H9 (cell line): ENCODE data around the gene PLEKHA5. TPM values are rescaled to one million over a fixed set of nuclear protein-coding genes. Genes with fewer than 3 reads are reported as not detected.

Experiments
- DNase-seq: peaks from one replicate; pipeline ENCODE4 v3.0.0-alpha.2; 2017
- H2AFZ ChIP-seq: one replicate; pipeline ENCODE4 v1.6.1; 2013; ENCODE audit warnings: mild to moderate bottlenecking, low read length, control low read depth, moderate library complexity
- H2AK5ac ChIP-seq: 2 replicates; pipeline ENCODE4 v1.6.1; 2013; ENCODE audit warnings: low read length, control low read depth, mixed read lengths; ENCODE audit not compliant: insufficient read length
- H2BK120ac ChIP-seq: one replicate; pipeline ENCODE4 v1.6.1; 2013; ENCODE audit warnings: low read depth, mild to moderate bottlenecking, low read length, control low read depth, inconsistent platforms; ENCODE audit not compliant: poor library complexity, severe bottlenecking
- H2BK12ac ChIP-seq: 2 replicates; pipeline ENCODE4 v1.6.1; 2013; ENCODE audit warnings: low read length, control low read depth, mixed read lengths, low read depth; ENCODE audit not compliant: insufficient read length
- H2BK15ac ChIP-seq: 2 replicates; pipeline ENCODE4 v1.6.1; 2013; ENCODE audit warnings: low read depth, low read length, control low read depth
- H2BK20ac ChIP-seq: one replicate; pipeline ENCODE4 v1.6.1; 2013; ENCODE audit warnings: low read depth, mild to moderate bottlenecking, low read length, control low read depth, inconsistent platforms; ENCODE audit not compliant: poor library complexity, severe bottlenecking
- H2BK5ac ChIP-seq: 2 replicates; pipeline ENCODE4 v1.6.1; 2013; ENCODE audit warnings: low read length, control low read depth, mixed read lengths; ENCODE audit not compliant: insufficient read length
- H3K14ac ChIP-seq: 2 replicates; pipeline ENCODE4 v1.6.1; 2013; ENCODE audit warnings: low read length, control low read depth; ENCODE audit not compliant: insufficient read depth
- H3K18ac ChIP-seq: 2 replicates; pipeline ENCODE4 v1.6.1; 2013; ENCODE audit warnings: low read depth, mild to moderate bottlenecking, mixed read lengths, low read length, control low read depth; ENCODE audit not compliant: insufficient read length
- H3K23ac ChIP-seq: 2 replicates; pipeline ENCODE4 v1.6.1; 2013; ENCODE audit warnings: low read length, control low read depth, mixed read lengths, low read depth; ENCODE audit not compliant: insufficient read length
- H3K23me2 ChIP-seq: 2 replicates; pipeline ENCODE4 v1.6.1; 2013; ENCODE audit warnings: low read depth, mild to moderate bottlenecking, mixed read lengths, low read length, control low read depth; ENCODE audit not compliant: insufficient read length, poor library complexity, severe bottlenecking
- H3K27ac ChIP-seq: 2 replicates; pipeline ENCODE4 v1.5.1; 2013; ENCODE audit warnings: low read length, control low read depth, mixed read lengths, low read depth; ENCODE audit not compliant: insufficient read length
- H3K27me3 ChIP-seq: 2 replicates; pipeline ENCODE4 v1.6.1; 2013; ENCODE audit warnings: low read length, control low read depth, inconsistent platforms; ENCODE audit not compliant: insufficient read depth
- H3K4ac ChIP-seq: 2 replicates; pipeline ENCODE4 v1.6.1; 2013; ENCODE audit warnings: low read depth, mild to moderate bottlenecking, control low read depth, inconsistent platforms, low read length, moderate library complexity
- H3K4me1 ChIP-seq: 2 replicates; pipeline ENCODE4 v1.6.1; 2013; ENCODE audit warnings: low read length, control low read depth, inconsistent platforms; ENCODE audit not compliant: insufficient read depth
- H3K4me2 ChIP-seq: 2 replicates; pipeline ENCODE4 v1.6.1; 2013; ENCODE audit warnings: low read length, control low read depth, mixed read lengths; ENCODE audit not compliant: insufficient read length, insufficient read depth
- H3K56ac ChIP-seq: 2 replicates; pipeline ENCODE4 v1.6.1; 2013; ENCODE audit warnings: low read depth, mild to moderate bottlenecking, mixed read lengths, low read length, control low read depth; ENCODE audit not compliant: insufficient read length
- H3K79me1 ChIP-seq: 2 replicates; pipeline ENCODE4 v1.6.1; 2013; ENCODE audit warnings: low read depth, mild to moderate bottlenecking, moderate library complexity, low read length, control low read depth, inconsistent platforms; ENCODE audit not compliant: insufficient read depth, poor library complexity, severe bottlenecking
- H3K79me2 ChIP-seq: 2 replicates; pipeline ENCODE4 v1.6.1; 2013; ENCODE audit warnings: low read length, control low read depth, inconsistent platforms; ENCODE audit not compliant: insufficient read depth
- H3K9ac ChIP-seq: 2 replicates; pipeline ENCODE4 v1.6.1; 2013; ENCODE audit warnings: low read length, control low read depth, mixed read lengths; ENCODE audit not compliant: insufficient read length; ENCODE audit errors: extremely low read depth
- H3K9me3 ChIP-seq: one replicate; pipeline ENCODE4 v1.6.1; 2013; ENCODE audit warnings: low read depth, low read length, inconsistent platforms; ENCODE audit not compliant: control insufficient read depth
- H3T11ph ChIP-seq: one replicate; pipeline ENCODE4 v1.6.1; 2013; ENCODE audit warnings: mild to moderate bottlenecking, low read length, control low read depth, inconsistent platforms
- H4K20me1 ChIP-seq: one replicate; pipeline ENCODE4 v1.6.1; 2013; ENCODE audit not compliant: control insufficient read depth, insufficient read length, insufficient read depth
- H4K5ac ChIP-seq: 2 replicates; pipeline ENCODE4 v1.6.1; 2013; ENCODE audit warnings: low read depth, mild to moderate bottlenecking, mixed read lengths, low read length, control low read depth; ENCODE audit not compliant: insufficient read length
- H4K8ac ChIP-seq: replicated peaks from 2 replicates; pipeline ENCODE4 v1.6.1; 2013; ENCODE audit warnings: low read length, control low read depth, mixed read lengths, low read depth; ENCODE audit not compliant: insufficient read length
- H4K91ac ChIP-seq: 2 replicates; pipeline ENCODE4 v1.6.1; 2013; ENCODE audit warnings: low read depth, mild to moderate bottlenecking, moderate library complexity, mixed read lengths, low read length, control low read depth; ENCODE audit not compliant: insufficient read length
- H3K27ac Mint-ChIP-seq, 3 experiments: 2 replicates in 2 of 3; 3 replicates in 1 of 3; pipeline ENCODE4 v1.8.0; 2020 to 2021; ENCODE audit warnings: mixed read lengths in 3 of 3, mild to moderate bottlenecking in 1 of 3, moderate library complexity in 1 of 3
- H3K27me3 Mint-ChIP-seq: 2 replicates; pipeline ENCODE4 v1.8.0; 2021; ENCODE audit warnings: low read depth, mild to moderate bottlenecking, moderate library complexity, mixed read lengths
- H3K36me3 Mint-ChIP-seq, 3 experiments: 2 replicates in 2 of 3; 3 replicates in 1 of 3; pipeline ENCODE4 v1.8.0; 2020 to 2021; ENCODE audit warnings: low read depth in 3 of 3, mixed read lengths in 3 of 3; ENCODE audit not compliant: insufficient read depth in 1 of 3
- H3K4me1 Mint-ChIP-seq, 2 experiments: 2 replicates each; pipeline ENCODE4 v1.8.0; 2020; ENCODE audit warnings: mixed read lengths in 2 of 2
- H3K4me3 Mint-ChIP-seq, 2 experiments: 2 replicates in 1 of 2; 3 replicates in 1 of 2; pipeline ENCODE4 v1.8.0; 2020 to 2021; ENCODE audit warnings: mild to moderate bottlenecking in 2 of 2, mixed read lengths in 2 of 2, moderate library complexity in 1 of 2
- H3K9me3 Mint-ChIP-seq, 2 experiments: 2 replicates in 1 of 2; 3 replicates in 1 of 2; pipeline ENCODE4 v1.8.0; 2020; ENCODE audit warnings: mild to moderate bottlenecking in 2 of 2, mixed read lengths in 2 of 2, moderate library complexity in 1 of 2
- WGBS: extraction: QIAGEN DNeasy Blood & Tissue Kit; methylation state at CpG from one replicate; pipeline ENCODE4 v1.1.7; 2013; ENCODE audit warnings: missing lambda C conversion rate, low lambda C conversion rate, mixed read lengths; ENCODE audit not compliant: insufficient read length; ENCODE audit errors: extremely low coverage; 5-methylcytosine and 5-hydroxymethylcytosine counted together
- total RNA-seq: library from RNA; stranded (reverse); gene quantifications from 2 replicates; pipeline ENCODE4 v1.2.1, GENCODE V29; 2021
- TF ChIP-seq, protein P1 (sequence below): fragments of 200-600 bp; sonication (generic); conservative IDR thresholded peaks from 3 replicates; pipeline ENCODE4 v1.8.0; 2021; ENCODE audit warnings: antibody characterized with exemption, mild to moderate bottlenecking

The PLEKHA5 gene
- total RNA-seq, 1 experiment from 2014 or later = 86.7 TPM

GRCh38 chr12:19208456-19208855 lies 78.9 kb downstream of the PLEKHA5 start:
- TF ChIP-seq, protein P1, sequence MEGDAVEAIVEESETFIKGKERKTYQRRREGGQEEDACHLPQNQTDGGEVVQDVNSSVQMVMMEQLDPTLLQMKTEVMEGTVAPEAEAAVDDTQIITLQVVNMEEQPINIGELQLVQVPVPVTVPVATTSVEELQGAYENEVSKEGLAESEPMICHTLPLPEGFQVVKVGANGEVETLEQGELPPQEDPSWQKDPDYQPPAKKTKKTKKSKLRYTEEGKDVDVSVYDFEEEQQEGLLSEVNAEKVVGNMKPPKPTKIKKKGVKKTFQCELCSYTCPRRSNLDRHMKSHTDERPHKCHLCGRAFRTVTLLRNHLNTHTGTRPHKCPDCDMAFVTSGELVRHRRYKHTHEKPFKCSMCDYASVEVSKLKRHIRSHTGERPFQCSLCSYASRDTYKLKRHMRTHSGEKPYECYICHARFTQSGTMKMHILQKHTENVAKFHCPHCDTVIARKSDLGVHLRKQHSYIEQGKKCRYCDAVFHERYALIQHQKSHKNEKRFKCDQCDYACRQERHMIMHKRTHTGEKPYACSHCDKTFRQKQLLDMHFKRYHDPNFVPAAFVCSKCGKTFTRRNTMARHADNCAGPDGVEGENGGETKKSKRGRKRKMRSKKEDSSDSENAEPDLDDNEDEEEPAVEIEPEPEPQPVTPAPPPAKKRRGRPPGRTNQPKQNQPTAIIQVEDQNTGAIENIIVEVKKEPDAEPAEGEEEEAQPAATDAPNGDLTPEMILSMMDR = no peak
- Histone ChIP-seq H2BK5ac (no peak overlapping the region), H2AK5ac (no peak overlapping the region), H3K9me3 (no peaks in the 10 kb centered on the region), H3K79me2 (peaks cover 2% of the 10 kb centered on the region; the same call in 1 of the 2 replicates), H3K56ac (no peak overlapping the region), H2BK15ac (no peak overlapping the region), H3K79me1 (peaks cover 3% of the 10 kb centered on the region), H2AFZ (no peak overlapping the region), H2BK20ac (no peak overlapping the region), H3K18ac (no peak overlapping the region), H3K4ac (no peak overlapping the region), H3K27ac (no peak overlapping the region), H3K14ac (no peak overlapping the region), H3K4me1 (peaks cover 8% of the 10 kb centered on the region; the same call in 1 of the 2 replicates), H4K91ac (no peak overlapping the region), H3K23ac (no peak overlapping the region), H4K20me1 (no peaks in the 10 kb centered on the region), H2BK12ac (no peak overlapping the region), H4K8ac (no peak overlapping the region), H3K9ac (no peak overlapping the region), H2BK120ac (no peak overlapping the region), H3K27me3 (no peaks in the 10 kb centered on the region), H3T11ph (no peak overlapping the region), H3K23me2 (no peaks in the 10 kb centered on the region), H3K4me2 (no peak overlapping the region), H4K5ac (no peak overlapping the region)
- Mint-ChIP-seq H3K36me3 (peaks cover 24 to 43% (median 37%) of the 10 kb centered on the region in 3 experiments), H3K4me1 (peaks cover 15% of the 10 kb centered on the region in 2 experiments), H3K27ac (no peak overlapping the region), H3K9me3 (peaks cover 2 to 7% of the 10 kb centered on the region in 2 experiments; a peak in 4 of 5 replicates), H3K4me3 (no peak overlapping the region), H3K27me3 (no peaks in the 10 kb centered on the region)
- no CpG with 5 or more reads among the region's 2 CpGs for WGBS
- DNase-seq = no peak
